HT1080 (cell line): ENCODE results near the gene ZNF326. TPM values are rescaled to one million over a fixed set of nuclear protein-coding genes. Genes with fewer than 3 reads are reported as not detected.
"Not testable (repeated sequence)": the region's sequence is repeated elsewhere in the genome, so short reads cannot be mapped to it uniquely, and the experiment has no call there.

Source experiments
- DNase-seq: peaks from one replicate; pipeline ENCODE4 v3.0.0-alpha.2; 2015; ENCODE audit warnings: low read depth
- total RNA-seq: library from RNA; depleted of rRNA; stranded (reverse); fragments of >200 nt; shearing (Covaris generic); gene quantifications from 2 replicates; pipeline ENCODE4 v1.2.3, GENCODE V29; 2014

ZNF326 gene
- total RNA-seq, 1 experiment from 2014 or later: 5.5 TPM

GRCh38 chr1:89995598-89996449 is 914 bp downstream of the ZNF326 start:
- no peak for DNase-seq

DNA sequence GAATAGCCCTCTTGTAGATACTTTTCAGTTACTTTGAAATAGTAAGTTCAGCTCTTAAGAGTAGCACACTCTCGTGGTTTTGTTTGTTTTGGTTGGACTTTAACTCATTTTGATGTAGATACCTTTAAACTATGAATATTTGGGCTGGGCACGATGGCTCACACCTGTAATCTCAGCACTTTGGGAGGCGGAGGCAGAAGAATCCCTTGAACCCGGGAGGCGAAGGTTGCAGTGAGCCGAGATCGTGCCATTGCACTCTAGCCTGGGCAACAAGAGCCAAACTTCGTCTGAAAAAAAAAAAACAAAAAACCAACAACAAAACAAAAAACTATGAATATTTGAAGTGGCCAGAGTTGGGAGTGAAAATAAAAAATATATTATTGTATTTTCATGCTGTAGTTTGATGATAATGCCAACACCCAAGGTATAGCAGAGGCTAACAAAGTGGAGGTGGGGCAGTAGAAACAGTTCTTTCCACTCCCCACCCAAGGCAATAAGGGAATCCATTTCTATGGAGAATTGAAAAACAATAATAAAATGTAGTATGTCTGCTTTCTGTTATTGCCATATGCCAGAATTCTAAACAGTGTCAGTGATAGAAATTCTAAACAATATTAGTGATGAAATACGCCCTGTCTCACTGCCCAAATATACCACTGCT is 1.7 kb downstream of the ZNF326 start:
- no peak for DNase-seq

DNA sequence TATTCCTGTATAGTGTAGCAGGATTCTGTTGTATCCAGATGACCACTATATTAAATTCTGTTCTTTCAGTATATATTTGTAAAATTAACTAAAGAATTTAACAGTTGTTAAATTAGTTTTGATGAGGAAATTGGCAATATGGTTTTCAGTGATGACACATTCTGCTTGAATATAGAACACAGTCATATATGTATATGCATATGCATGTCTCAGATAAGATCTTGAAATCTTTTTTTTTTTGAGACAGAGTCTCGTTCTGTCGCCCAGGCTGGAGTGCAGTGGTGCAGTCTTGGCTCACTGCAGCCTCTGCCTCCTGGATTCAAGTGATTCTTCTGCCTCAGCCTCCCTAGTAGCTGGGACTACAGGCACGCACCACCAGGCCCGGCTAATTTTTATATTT is 2.2 kb downstream of the ZNF326 start:
- DNase-seq: not testable (repeated sequence)

GRCh38 chr1:89998306-89998705 is 3.4 kb downstream of the ZNF326 start:
- no peak for DNase-seq

- DNase-seq: no peak
These were observed 4.3 kb downstream of the ZNF326 start for GRCh38 chr1:89999208-89999607.

DNA sequence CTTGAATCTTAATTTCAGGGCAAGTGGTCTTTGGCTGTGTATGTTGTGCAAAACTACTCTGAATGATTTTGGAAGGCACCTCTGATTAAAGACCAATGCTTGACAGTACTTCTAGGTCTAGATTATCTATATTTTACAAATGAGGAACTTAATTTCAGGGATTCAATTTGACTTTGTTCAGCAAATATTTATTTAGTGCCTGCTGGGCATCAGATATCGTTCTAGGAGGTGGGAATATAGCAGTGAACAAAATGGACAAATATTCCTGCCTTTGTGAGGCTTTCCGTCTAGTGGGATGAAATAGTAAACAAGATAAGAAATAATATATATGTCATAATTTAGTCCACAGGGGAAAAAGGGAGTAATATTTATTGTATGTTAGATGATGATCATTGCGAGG is 4.7 kb downstream of the ZNF326 start:
- no peak for DNase-seq

- DNase-seq: no peak
These were observed 6.2 kb downstream of the ZNF326 start for GRCh38 chr1:90000934-90001676.

DNA sequence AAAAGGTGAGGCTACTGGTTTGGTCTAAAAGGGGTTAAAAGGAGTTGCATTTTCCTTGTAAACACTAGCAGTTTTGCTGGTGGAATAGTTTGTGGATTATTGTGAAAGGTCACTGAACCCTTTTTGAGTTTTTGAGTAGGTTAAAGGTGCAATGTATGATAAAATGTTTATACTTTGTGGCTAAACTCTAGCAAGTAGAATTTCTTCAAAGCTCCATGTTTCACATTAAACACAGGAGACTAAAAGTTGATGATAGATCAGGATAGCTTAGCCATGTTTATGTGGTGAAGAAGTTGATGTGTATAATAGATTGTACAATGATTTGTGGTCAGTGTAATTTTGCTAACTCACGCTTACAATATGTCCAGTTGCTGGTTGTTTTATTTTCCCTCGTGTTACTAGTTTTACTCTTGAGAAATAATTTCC is 13.1 kb downstream of the ZNF326 start:
- no peak for DNase-seq

DNA sequence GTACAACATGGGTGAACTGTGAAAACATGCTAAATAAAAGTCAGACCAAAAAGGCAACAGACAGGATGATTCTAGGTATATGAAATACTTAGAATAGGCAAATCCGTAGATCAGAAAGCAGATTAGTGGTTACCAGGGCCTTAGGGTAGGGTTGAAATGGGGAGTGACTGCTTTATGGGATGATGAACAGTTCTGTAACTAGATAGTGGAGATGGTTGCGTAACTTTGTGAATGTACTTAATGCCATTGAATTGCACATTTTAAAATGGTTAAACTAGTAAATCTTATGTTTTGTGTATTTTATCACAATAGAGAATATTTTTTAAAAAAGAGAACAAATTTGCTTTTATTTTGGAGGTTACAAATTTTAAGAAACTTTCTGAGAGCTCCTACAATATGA is 17.4 kb downstream of the ZNF326 start:
- DNase-seq: no peak

DNA sequence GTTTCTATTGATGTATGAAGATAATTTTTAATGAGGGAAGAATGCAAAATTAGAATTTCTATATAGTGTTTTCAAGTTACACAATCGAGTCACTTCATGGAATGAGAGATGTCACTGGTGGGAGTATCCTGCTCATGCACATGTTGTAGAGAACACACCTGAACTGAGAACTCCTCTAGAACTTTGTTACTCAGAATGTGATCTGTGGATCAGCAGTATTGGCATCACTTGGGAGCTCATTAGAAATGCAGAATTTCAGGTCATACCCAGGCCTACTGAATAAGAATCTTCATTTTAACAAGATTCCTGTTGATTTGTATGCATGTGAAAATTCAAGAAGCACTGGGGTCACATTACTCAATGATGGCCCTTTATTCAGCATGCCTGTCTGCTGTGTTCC is 28.8 kb downstream of the ZNF326 start:
- DNase-seq: no peak

DNA sequence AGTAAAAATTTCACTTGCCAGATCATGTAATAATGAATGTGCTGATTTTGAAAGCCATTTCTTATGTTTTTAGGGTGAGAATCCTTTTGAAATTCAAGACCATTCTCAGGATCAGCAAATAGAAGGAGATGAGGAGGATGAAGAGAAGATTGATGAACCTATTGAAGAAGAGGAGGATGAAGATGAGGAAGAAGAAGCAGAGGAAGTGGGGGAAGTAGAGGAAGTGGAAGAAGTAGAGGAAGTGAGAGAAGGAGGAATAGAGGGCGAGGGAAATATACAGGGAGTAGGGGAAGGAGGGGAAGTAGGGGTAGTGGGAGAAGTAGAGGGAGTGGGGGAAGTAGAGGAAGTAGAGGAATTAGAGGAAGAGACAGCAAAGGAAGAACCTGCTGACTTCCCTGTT is 32.4 kb downstream of the ZNF326 start:
- DNase-seq: no peak

GRCh38 chr1:90039652-90040051 is 44.7 kb downstream of the ZNF326 start:
- DNase-seq: no peak

DNA sequence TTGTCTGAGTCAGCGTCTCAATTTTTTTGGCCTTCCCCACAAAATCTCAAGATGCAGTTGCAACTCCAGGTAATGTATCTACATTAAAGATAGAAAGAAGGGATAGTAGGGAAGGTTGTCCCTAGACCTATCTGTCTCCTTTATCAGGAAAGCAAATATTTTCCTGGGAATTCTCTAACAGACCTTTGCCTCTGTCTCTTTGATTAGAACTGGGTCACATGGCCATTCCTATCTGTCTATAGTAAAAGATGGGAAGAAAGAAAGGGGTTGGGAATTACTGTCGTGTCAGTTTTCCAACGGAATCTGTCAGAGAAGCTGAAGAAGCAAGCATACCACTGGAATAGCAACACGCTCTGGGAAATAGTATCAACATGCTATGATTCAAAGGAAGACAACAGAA is 48.7 kb downstream of the ZNF326 start:
- no peak for DNase-seq

GRCh38 chr1:90044346-90044745 is 49.4 kb downstream of the ZNF326 start:
- no peak for DNase-seq

DNA sequence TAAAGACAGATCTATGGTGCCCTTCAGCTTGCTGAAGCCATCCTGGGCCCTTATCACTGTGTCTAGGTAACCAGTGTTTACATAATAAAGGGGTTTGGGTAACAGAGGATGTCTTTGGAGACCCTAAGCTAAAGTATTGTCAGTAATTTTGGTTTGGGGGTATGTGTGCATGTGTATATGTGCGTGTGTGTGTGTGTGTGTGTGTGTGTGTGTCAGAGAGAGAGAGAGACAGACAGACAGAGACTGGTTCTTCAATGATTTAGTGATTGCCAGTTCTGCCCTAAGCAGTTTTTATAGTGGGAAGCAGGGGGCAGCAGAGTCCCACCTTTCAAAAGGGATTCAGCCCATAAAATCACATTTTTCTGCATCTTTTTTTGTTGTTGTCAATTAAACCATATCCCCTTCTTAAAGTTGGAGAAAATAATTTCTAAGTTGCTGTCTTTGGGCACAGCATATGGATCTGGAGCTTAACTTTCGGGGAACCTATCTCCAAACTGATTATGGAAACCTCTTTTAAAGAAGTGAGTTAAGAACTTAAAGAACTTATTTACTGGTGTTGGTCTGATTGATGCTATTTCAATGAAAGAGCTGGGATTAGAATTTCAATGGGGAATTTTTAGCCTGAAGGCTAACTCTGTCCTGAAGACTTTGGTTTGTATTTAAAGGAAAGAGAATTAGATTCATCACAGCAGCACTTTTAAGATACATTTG is 51.1 kb downstream of the ZNF326 start:
- DNase-seq: peak; percentile 20

DNA sequence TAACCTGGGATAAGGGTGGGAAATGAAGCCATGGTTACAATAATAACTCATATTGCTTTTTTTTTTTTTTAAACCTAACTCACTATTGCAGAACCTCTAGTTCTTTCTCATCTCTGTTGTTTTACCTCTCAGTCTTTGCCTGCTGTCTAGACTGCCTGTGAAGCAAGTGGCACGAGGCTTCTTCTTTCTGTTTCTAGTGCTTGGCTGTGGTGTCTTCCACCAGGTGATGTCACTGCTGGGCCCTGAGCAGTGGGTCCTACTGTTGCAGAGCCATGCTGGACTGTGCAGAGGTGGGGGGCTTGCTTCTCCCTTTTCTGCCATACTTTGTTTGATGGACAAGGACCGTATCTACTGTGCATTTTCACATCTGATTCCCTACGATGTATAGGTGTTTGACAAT is 51.7 kb downstream of the ZNF326 start:
- no peak for DNase-seq

GRCh38 chr1:90048043-90048442 is 53.1 kb downstream of the ZNF326 start:
- no peak for DNase-seq

GRCh38 chr1:90062700-90063643 is 68.1 kb downstream of the ZNF326 start:
- not testable (repeated sequence) for DNase-seq

DNA sequence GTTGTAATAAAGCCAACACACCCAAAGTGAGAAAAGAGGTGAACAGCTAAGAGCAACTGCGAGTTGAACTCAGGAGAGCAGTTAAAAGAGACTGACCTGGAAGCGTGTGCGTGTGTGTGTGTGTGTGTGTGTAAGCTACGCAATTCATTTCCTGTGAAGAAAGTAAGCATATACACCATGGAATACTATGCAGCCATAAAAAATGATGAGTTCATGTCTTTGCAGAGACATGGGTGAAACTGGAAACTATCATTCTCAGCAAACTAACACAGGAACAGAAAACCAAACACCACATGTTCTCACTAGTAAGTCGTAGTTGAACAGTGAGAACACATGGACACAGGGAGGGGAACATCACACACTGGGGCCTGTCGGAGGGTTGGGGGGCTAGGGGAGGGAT is 69.2 kb downstream of the ZNF326 start:
- DNase-seq: not testable (repeated sequence)

- no peak for DNase-seq
These were observed 72.5 kb downstream of the ZNF326 start for GRCh38 chr1:90067194-90067931.
